CD4-positive, alpha-beta T cell treated with Interleukin-17A for 4 hours (primary cell): ENCODE data around the gene AMER2.

ENCODE experiments used
- DNase-seq: peaks from one replicate; pipeline ENCODE4 v3.0.0-alpha.2; 2020; ENCODE audit warnings: mixed read lengths

The AMER2 gene

DNA sequence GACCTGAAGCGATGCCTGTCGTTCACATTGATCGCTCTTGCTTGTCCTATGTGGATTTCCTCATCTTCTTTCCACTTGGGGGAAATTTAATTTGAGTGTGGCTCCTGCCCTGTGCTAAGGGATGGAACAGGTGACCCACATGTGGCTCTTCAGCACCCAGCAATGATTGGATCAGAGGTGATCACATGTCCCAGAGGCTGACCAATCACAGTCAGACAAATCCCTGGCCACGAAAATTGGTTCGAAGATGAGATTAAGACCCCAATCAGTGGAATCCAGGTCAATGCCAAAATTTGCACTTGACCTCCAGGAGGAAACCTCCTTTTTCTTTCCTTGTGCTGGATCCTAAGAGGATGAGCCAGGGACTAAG lies 23.7 kb downstream of the AMER2 start:
- DNase-seq, result no peak

DNA sequence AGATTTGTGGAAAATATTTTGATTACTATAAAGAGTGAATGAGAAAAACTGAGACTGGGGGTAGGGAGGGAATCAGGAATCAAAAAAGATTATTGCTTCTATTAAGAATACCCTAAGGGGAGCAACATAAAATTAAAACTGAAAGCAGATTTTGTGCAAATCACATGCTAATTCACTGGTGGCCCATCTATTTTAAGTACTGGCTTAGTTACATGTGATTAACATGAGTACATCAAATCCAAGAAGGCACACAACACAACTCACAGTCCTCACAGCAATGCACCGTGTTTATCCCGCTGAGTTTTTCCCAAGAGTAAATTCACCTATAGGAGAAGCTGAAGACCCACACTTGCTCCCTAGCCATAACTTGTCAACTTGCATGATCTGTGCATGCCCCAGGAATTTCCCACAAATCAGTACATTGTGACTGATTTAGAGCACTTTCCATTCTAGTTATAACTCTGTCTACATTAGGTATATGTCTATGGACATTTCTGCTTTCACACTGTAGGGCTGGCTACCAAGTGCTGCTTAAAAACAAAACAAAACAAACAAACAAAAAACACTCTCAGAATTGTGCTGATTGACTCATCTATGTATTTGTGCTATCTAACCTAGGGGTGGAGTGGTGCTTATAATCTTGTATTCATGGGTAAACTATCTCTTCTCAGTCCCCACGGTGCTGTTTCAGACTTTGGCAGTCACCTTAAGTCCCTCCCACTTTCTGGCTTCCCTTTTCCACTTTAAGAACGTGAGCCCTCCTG lies 24.3 kb downstream of the AMER2 start:
- DNase-seq, result no peak

DNA sequence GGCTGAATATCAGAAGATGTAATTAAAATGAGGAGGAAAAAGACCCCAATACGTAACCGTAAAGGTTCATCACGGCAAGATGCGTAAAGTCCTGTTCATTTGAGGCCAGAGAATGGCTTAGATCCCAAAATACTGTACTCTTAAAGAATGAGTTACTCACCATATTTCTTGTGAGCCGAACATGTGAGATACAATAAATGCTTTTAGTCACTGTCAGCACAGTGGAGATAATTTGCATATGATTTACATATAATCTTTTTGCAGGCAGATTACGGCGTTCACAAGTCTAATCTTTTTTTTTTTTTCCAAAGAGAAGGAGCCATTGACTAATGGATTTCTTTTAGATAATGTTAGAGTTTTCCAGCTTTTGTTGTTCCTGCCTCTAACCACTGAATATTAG lies 28.4 kb downstream of the AMER2 start:
- DNase-seq, result no peak

DNA sequence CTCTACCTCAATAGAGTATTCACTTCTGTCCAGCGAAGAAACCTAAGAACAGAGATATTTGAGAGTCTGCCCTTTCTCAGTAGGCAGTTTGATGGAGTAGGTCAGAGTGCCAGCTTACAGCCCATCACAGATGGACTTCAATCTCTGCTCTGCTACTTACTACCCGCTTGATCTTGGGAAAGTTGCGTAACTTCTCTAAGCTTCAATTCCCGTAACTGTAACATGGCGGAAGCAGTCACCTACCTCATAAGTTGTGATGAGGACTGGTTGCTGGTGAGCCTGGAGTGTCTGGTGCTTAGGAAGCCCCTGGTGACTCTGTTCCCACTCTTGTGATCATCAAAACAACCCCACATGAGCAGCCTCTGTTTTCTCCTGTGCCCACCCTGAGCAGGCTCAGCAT lies 31.0 kb downstream of the AMER2 start:
- DNase-seq, result no peak

DNA sequence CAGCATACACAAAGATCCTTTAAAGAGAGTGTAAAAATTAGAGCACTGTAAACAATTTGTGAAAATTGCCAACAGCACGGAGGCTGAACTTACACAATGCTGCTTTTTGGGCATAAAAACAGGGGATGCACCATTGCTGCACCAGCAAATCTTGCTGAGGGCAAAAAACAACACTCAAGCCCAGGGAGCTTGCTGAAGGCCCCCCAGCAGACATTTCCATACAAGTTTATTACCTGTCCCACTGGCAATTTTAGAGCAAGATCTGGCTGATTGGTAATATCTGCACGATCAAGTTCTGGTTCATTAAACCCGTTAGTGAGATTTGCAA lies 34.3 kb downstream of the AMER2 start:
- DNase-seq, result no peak

DNA sequence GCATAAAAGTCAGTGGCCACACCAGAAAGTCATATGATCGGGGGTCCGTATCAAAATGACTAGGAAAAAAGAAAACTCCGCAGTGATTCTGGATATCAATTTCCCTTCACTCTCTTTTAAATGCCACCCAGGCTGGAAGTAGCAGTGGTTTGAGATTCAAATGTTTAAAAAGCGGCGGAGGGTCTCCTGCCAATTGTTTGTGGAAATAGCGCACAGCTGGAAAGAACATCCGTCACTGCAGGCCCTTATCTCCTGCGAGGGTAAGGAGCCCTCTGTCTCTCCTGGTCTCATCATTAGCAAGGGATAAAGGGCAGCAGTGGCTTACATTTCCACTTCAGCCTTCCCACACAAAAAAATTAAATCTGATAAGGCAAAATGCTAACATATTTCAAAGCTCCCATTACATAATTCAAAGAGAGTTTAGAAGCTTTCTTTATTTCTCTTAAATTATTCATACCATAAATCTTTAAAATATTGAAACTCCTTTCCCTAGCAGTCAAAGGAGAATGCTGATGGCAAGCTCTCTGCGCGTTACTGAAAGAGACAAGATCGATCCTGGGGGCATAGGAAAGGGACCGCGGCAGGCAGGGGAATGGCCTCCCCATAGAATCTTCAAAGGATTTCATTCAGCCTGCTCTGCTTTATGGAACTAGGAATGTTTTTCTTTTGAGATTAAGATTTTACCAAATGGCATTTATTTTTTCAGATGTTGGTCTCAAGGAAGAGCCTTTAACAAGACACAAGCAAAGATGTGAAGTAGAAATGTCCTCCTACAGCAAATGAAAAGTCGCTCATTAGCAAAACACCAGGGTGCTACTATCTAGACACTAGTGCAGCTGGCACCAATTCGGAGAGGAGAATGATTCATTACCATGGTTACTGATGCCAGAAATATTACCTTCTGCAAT lies 35.0 kb downstream of the AMER2 start:
- no peak for DNase-seq

DNA sequence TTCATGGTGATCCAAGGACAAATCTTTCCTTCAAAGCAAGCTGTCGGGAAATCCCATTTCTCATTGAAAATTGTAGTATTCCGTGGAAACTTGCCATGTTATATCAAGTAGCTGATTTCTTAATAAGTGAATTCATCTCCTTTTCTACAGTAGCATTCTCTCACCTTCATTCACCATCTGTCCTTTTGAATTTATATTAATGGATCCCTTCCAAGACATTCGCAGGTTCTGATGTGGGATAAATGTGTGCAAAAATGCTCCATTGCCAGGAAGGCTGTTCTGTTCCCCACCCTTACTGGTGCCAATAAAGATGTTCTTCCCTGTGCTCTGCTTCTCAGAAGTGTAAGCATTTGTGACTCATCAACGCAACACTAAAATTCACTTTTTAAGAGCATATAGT lies 36.2 kb downstream of the AMER2 start:
- no peak for DNase-seq

DNA sequence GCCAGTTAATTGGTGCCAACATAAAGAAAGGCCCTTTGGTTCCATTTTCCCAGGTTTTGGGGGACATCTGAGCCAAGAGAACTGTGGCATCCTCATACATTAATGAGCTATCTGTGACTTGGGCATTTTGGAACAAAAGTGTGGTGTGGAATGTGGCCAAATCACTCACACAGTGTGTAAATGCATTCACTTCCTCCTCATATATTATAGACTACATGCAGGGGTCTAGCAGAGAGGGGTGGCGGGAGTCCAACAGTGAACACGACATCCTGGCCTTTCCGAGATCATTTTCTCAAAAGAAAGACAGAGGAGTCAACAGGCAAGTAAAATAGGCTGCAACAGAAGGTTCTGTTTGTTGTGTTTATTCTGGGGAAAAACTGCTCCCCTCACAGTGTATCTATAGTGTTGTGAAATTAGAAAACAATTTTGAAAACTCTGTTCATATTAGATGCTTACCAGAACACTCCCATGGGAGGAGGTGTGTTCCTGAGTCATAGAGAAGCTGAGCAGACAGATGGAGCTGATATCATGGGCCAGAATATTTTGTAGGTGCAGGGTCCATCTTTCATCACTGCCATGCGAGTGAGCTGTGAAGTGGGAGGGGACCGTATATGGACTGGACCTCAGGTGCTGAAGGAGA lies 39.2 kb downstream of the AMER2 start:
- DNase-seq, result no peak

DNA sequence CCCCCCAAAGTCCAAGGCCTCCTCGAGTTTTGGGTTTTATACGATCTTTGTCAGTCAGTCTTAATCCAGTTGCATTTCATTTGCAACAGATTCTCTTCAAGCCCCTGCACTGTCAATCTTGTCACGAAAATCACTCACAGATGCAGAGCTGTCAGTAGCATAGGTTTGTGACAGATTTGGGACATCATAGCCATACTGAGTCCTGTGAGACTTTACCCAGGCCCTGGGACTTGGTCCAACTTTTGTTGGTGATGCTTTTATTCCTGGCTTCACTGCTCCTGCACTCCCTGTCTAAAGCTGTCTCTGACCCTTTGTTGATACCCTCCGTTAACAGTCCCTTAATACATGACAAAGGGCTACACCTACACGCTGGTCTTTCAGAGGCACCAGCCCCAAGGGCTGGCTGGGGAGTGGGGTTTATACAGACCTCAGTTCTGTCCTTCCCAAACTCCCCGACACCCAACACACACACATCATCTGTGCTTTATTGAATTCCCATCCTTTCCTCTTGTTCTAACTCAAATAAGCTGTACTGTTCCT lies 40.1 kb downstream of the AMER2 start:
- DNase-seq, result no peak

DNA sequence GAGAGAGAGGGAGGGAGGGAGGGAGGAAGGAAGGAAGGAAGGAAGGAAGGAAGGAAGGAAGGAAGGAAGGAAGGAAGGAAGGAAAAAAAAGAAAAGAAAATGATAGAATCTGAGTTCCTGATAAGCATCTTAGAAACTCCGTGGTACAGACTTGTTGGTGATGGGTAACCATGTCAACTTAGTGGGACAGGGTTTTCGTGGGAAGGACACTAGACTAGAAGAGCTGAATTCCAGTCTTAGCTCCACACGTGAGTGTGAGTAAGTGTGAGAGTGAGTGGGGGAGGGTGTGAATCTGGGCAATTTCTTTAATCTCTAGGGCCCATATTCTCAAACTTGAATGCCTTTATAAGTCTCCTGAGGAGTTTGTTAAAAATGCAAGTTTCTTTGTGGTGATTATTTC lies 41.1 kb downstream of the AMER2 start:
- no peak for DNase-seq

DNA sequence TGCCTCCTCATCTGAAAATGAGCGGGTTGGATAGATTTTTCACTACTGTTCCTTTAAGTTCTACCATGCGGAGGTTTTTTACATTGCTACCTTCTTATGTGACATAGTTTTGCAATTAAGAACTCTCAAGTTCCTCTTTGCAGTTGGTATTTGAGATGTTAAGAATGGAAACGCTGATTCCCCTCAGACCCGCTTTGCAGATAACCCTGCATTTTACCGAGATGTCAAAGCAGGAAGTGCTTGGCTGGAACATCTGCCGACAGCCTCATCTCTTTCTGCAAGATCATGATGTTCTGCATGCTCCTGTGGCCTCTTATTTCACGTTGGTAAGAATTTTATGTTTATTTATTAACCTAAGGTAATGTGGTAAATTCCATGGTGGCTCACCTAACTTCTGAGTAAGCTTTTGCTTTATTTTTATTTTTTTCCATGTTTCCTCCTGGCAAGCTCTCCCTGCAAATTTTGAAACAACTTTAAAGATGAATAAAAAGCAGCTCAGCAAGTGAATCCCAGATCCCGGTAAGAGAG lies 53.6 kb downstream of the AMER2 start:
- DNase-seq, result no peak

DNA sequence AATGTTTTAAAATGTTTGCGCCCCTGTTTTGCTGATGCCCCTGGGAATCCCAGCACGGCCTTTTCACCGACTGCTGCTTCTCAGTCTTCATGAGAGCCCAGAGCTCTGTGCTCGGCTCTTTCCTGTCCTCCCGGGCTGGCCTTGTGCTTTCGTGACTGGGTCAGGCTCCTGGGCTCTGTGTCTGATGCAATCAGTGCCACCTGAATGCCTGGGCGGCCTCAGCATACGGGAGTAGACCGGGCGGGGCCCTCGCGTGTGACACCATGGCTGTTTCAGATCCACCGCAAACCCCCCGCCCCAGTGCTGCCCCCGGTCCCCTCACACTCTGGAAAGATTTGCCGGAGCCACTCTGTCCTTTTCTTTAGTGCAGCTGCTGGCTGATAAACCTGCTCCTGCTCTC lies 54.8 kb downstream of the AMER2 start:
- DNase-seq, result no peak

DNA sequence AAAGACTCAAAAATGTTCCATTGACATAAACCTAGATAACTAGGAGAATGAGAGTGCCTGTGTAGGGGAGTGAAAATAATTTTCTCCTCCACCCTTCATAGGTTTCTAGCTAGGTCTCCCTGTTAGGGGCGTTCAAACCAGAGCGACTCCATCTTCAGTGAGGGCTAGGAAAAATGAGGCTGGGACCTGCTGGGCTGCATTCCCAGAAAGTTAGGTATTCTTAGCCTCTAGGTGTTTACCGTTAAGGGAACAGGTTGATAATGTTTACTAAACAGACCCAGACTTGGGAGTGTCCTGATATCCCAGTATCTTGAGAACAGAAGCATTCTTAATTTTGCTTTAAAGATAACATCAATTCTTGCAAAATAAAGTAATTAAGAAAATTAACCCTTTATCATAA lies 56.0 kb downstream of the AMER2 start:
- DNase-seq, result no peak

DNA sequence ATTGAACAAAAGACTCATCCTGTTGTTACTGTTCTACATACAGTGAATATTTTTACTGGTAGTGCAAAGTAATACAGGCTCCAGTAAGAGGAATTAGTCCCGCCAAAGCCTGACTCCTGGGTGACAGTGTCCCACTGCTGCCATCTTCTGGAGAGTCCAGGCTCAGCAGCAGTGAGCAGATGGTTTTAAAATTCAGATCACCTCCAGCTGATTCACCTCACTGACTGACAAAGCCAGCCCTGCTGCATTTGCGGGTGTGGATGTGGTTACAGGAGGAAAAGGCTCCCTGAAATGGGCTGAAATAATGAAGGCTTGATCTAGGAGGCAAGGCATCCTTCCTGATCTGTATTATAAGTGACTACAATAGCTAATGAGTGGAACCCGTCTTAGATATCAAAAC lies 57.9 kb downstream of the AMER2 start:
- peak; percentile 39 for DNase-seq

DNA sequence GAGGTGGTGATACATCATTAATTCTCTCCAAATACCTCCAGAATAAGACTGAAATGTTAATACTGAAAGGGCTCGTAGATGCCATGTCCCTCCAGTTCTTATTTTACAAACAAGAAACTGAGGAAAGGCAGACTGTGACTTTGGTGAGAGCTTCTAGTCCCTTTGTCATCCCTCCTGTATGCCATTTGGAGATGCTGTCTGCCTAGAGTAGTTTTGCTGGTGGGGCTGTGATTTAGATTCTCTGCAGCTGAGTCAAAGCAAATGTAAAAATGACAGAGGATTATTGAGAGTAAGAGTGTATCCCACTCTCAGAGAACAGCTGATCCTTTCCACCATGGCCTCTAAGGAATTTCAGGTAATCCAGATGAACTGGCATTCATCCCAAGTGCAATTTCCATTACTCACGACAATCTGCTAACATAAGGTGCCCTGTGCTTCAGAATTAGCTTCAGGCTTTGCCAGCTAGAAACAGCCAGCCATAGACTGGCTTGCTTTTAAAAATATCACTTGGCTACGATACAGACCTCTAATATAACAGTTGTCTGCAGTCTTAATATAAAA lies 59.3 kb downstream of the AMER2 start:
- no peak for DNase-seq
